Activated naive CD4-positive, alpha-beta T cell treated with Interleukin-2 at 50 U/mL for 16 hours (primary cell): ENCODE data around the gene SLC39A2.
"Not testable (repeated sequence)": the region's sequence is repeated elsewhere in the genome, so short reads cannot be mapped to it uniquely, and the experiment has no call there.

Experiments used
- DNase-seq: peaks from one replicate; pipeline ENCODE4 v3.0.0-alpha.2; 2020

The SLC39A2 gene, protein sequence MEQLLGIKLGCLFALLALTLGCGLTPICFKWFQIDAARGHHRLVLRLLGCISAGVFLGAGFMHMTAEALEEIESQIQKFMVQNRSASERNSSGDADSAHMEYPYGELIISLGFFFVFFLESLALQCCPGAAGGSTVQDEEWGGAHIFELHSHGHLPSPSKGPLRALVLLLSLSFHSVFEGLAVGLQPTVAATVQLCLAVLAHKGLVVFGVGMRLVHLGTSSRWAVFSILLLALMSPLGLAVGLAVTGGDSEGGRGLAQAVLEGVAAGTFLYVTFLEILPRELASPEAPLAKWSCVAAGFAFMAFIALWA

DNA sequence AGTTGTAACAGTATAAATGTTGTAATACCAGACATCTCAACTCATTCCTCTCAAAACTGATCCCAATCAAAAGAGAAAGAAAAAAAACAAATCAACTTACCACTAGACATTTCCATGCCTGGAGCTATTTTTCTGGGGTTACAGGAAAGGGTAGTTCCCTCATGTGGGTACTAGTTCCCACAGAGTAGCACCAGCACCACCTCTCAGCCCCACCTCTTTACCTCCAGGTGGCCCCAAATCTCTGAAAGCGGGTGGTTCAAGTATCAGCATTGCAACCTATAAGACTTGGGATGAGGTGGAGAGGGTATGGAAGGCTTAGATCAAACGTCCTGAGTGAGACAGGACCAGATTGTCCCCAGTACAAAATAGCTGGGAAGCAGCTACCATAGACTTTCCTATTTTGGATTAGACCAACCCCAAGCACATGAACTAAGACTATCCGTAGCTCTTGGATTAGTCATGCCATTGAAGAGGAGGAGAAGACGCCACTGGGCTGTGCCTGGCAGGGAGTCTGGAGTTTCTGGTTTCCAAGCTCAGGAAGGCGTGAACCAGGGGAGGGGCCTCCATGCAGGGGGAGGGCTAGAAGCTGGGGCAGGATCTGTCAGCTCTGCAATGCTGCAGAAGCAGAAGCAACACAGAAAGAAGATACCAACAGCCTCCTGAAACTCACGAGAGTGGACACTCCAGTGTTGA is at the start of gene SLC39A2:
Gene SLC39A2 (plus strand): TSS at position 620 of the 693 bp plus-strand sequence. CDS start 154 bp downstream, outside the sequence.
- DNase-seq = no peak

DNA sequence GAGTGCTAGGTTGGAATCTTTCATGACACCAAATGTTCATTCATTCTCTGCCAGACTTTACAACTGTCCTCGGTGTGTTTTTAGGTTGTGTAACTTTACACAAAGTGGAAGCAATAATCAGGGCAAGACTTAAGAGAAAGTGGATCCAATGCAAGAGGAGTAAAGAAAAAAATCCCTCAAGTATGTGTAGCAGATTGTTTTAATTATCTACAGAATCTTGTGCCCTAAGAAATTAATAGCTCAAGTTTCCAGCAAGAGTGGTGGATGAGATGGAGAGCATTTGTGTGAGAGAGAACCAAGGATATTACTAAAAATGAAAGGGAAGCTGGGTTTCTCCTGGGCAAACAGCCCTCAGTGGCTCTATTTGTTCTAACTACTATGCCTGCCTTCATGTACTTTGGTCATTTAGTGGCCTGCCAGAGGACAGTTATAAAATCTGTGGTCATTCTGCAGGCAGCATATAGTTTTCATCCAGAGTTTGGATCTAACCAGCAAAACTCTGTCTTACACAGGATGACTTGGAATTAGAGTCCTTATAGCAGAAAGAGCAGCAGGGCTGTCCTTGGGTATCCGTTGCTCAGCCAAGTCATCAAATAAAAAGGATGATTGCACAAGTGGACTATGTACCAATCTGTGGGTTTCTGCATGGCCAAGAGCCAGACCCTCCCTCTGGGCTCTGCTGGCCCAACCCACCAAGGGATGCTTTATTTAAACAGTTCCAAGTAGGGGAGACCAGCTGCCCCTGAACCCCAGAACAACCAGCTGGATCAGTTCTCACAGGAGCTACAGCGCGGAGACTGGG is 44.2 kb upstream of the SLC39A2 start, which contains the start of gene RNASE2:
Gene RNASE2 (plus strand): TSS at position 752 of the 802 bp plus-strand sequence. CDS start 285 bp downstream, outside the sequence.
- DNase-seq = not testable (repeated sequence)

DNA sequence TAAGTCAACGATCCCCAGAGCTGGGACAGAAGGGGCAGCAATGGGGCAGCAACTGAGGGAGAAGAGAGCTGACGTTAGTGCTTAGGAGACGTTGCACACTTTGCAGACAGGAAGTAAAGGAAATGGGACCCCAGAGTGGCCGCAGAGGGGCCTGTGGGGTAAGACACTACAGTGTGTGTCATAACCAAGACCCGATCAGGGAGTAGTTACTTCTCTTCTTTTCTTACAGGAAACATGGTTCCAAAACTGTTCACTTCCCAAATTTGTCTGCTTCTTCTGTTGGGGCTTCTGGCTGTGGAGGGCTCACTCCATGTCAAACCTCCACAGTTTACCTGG is 43.6 kb upstream of the SLC39A2 start:
- DNase-seq = not testable (repeated sequence)

DNA sequence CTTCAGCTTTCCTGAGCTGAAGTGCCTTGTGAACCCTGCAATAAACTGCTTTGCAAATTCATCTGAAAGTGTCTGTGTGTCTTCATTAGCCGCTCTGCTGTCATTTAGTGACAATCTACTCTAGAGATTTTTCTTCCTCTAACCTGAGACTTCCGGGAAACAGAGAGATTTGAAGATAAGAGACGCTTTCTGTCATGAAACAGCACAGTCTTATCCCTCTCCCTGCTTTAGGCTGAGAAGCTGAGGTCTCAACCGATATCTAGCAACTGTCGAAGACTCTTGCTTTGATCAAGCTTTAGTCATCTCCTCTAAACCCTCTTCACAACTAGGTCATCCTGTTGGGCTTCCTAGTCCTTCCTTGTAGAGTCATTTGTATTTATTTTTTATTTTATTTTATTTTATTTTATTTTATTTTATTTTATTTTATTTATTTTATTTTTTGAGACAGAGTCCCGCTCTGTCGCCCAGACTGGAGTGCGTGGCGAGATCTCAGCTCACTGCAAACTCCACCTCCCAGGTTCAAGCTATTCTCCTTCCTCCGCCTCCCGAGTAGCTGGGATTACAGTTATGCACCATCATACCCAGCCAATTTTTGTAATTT is 42.6 kb upstream of the SLC39A2 start:
- no peak for DNase-seq

DNA sequence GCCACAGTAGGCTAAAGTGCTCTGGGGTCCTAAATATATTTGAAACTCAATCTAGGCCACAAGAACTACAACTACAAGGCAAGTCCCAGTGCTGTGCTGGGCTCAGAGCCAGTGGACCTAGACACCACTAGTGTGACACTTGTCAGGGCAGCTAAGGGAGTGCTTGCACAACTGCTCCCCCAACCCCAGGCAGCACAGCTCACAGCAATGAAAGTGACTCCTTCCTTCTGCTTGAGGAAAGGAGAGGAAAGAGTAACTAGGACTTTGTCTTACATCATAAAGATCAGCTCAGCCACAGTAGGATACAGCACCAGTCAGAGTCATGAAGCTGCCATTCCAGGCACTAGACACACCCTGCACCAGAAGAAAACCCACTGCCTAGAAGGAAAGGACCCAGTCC is 40.1 kb upstream of the SLC39A2 start:
- DNase-seq = not testable (repeated sequence)

DNA sequence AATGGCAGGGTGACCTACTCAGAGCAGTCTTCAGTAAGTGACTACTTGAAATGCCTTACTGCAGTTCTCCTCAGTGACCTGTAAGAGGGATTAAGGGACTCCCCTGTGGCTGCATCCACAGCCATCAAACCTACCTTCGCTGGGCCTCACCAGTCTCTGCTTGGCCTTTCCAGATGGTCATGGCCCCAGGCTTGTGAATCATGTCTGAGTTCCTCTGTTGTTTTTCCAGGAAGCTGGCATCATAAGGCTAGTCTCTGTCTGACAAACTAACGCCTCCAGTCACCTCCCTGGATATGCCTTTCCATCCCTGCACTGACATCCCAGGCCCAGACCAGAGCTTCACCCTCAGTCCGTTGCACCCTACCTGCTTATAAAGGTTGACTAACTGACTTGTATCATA is 29.8 kb upstream of the SLC39A2 start:
- DNase-seq = no peak

DNA sequence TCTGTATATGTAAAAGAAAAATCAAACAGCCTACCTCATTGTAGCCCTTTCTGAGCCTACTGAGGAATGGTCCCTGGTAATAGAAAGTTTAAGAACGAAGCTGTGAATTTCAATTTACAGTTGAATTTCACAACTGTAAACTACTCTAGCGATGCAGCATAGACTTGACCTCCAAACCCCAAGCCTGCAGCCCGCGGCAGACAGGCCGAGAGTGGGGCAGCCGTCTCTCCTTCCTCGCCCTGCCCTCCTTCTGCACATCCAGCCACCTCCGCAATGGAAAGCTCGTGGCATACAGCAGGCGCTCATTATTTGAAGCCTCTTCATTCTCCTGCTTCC is 28.5 kb upstream of the SLC39A2 start:
- DNase-seq = no peak

DNA sequence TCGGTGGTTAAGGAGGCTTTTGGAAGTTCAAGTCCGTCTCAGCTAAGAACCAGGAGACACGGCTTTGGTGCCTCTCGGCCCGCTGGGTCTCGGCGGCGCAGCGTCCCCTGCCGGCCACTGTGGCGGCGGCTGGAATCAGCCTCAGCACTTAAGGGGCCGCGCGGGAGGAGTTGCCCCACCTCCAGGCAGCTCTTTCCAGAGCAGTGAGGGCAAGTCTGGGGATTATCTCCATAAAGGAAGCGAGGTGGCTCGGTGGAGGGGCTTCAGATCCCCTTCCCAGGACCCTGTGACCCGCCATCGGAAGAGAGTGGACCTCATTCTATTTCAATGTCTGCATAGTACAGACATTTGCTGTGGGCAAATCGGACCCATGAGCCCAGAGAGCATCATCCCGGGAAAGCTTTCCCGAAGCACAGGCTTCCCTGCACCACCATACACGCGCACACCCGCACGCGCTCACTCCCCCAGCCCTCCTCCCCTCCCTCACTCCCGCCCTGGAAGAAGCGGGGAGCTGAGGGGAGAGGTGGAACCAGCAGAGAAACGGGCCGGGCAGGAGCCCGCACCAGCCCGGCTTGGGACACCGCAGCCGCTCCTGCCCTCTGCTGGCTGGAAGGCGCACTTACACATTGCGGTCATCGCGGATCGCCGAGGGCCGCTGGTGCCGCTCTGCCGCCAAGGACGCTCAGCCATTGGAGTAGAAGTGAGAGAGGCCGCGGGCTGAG is 27.9 kb upstream of the SLC39A2 start:
- peak; percentile 81 for DNase-seq

DNA sequence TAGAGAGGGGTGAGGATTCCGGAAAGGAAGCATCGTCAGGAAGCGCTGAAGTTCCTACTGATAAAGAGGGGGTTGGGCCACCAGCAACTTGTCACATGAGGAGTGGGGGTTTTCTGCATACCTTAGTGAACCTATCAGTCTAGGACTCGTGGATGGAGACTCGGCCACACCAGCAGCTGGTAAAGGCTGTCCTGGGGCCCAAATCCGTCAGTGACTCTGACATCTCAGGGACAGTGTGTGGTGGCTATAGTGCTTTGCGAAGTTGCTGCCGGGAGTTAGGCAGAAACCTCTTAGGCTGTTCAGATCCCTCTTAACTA is 27.4 kb upstream of the SLC39A2 start:
- no peak for DNase-seq

DNA sequence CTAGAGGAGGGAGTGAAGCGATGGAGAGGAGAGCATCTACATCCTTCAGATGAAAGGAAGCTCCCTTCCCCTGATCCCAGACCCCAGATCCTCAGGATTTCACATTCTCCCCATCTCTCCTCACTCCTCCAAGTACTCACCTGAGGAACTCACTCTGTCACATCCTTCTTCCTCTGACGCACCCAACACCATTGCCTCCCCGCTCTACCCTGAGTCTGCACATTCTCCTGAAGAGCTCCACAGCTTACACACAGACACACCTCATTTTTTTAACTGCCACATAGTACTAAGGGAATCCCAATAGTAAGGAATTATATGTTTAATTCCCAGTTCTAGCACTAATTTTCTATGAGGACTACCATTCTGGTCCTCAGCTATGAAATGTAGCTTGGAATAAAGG is 25.6 kb upstream of the SLC39A2 start:
- no peak for DNase-seq

DNA sequence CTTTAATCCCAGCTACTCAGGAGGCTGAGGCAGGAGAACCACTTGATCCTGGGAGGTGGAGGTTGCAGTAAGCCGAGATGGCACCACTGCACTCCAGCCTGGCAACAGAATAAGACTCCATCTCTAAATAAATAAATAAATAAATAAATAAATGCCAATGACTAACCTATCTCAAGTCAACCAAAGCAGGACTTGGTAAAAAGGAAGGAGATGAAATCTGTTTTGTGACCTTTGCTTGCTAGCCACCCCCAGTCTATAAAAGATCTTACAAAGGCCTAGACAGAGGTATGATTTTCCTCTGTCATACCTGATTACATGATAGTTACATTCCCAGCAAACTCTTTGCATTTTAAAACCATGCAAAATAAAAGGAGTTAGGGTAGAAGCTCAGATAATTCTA is 22.8 kb upstream of the SLC39A2 start:
- DNase-seq = no peak

DNA sequence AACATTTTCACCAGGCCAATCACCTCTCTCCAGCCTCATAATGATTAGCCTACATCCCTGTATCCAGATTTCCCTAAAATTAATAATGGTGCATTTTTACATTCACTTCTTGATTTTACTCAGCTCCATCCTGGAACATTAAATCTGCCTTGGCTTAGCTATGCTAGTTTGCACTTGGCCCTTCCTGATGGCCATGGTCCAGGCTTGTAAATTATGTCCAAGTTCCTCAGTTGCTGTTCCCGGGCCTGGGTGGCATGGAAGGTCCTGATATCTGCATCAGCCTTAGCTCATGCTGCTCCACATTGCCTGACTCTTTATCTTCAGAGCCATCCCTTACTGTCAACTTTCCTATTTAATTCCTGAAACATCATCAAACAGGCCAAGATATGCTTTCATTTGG is 20.4 kb upstream of the SLC39A2 start:
- DNase-seq = no peak

DNA sequence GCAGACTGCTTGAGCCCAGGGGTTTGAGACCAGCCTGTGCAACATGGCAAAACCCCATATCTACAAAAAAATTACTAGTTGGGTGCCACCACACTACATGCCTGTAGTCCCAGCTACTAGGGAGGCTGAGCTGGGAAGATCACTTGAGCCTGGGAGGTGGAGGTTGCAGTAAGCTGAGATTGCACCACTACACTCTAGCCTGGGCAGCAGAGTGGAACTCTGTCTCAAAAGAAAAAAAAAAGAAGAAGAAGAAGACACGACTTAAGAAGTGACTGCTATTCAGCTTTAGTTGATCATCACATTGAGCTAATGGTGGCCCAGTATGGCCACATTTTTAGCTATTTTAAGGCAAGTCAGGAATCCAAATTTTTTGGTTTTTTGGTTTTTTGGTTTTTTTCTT is 18.2 kb upstream of the SLC39A2 start:
- DNase-seq = no peak

DNA sequence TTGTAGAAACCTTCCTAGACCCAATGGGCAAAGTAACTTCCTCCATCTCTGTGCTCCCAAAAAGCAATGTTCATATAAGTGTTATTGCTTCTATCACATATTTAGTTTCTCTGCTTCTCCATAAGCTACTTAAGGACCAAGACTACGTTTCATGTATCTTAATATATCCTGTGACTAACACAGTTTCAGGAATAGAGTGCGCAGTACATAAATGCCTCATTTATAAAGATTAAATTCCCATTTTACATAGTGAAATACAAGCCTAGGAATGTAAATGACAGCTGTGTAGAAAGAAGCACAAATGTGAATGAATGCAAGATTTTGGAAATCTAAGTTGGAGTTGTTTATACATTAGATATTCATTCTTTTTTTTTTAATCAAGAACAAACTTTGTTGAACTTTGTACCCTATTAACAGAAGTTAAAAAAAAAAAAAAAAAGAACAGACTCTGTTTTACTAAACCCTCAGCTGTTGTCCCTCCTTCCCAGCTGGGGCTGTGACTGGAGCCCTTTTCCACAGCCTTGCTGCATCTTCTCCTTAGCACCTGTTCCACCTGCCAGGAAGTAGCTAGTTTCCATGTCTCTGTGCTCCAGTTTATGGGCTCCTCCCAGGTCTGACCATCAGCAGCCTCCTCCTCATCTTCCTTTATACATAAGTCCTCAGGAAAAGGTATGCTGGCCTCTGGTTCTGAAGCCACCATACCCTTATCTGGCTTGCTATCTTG is 16.3 kb upstream of the SLC39A2 start:
- DNase-seq = no peak

DNA sequence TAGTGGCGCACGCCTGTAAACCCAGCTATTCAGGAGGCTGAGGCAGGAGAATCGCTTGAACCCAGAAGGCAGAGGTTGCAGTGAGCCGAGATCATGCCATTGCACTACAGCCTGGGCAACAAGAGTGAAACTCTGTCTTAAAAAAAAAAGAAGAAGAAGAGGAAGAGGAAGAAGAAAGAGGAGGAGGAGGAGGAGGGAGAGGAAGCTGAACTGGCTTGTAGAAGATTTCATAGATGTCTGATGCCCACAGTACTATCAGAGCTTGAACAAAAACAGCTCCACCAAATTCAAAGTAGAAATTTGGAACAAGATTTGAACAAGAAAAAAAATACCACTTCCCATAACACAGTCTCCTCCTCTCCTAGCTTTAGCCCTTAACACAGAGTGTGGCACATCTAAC is 13.4 kb upstream of the SLC39A2 start:
- DNase-seq = not testable (repeated sequence)

DNA sequence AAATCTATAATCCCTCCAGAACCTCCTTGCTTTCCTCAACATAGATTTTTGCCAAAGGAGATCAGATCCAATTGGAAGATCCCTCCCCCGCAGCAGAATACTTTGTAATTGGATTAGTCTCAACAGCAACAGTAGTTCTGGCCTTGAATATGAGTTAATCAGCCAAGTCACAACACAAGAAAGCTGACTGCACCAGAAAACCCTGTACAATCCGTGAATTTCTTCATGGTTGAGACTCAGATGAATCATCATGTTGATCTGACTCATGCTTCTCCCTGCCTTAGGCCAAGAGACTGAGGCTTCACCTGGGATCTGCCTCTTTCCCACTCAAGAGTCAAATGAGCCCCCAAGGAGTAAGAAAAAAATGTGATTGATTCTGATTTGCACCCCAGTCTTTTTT is 12.3 kb upstream of the SLC39A2 start:
- DNase-seq = no peak

DNA sequence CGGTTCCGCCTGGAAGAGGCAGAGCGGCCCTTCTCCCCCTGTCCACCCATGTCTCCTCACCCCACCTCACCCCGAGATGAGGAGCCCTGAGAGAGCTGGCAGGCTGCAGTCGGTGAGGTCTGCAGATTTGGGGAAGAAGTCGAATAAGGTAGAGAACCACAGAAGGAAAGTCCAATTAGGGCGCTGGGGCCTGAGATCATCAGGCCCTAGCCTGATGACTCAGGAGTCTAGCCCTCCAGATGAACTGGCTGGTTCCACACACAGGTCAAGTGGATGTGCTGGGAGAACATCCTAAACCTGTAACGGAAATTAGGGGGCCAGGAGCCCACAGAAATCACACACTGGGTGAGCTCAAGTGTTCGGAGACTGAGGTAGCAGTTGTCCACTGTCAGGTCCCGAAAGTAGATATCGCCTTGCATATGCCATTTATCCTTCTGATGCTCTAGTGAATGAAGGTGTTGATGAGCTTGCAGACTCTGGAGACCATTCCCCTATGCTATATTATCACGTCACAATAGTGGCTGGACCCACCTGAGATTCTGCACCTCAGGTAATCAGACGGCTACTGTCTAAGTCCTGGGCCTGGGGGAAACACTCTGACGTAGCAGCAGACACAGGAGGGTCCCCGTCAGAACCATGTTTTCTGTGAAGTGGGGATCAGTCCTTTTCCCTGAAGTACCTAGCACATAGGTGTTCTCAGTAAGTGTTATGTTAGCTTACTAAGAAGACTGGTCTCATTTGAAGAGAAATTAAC is 10.2 kb upstream of the SLC39A2 start:
- no peak for DNase-seq

DNA sequence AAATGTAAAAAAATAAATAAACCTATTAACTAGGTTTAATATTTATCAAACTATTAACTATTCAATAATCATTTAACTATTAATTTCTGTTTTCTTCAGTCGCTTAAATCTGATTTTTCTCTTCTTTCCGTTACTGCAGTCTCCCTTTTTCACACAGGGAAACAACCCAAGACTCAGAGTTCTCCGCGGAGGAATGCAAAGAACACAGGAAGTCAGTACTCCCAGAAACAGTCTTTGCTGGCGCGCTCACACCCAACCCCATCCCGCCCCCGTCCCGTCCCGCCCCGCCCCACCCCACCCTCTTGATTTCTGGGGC is 9.7 kb upstream of the SLC39A2 start:
- DNase-seq = no peak

DNA sequence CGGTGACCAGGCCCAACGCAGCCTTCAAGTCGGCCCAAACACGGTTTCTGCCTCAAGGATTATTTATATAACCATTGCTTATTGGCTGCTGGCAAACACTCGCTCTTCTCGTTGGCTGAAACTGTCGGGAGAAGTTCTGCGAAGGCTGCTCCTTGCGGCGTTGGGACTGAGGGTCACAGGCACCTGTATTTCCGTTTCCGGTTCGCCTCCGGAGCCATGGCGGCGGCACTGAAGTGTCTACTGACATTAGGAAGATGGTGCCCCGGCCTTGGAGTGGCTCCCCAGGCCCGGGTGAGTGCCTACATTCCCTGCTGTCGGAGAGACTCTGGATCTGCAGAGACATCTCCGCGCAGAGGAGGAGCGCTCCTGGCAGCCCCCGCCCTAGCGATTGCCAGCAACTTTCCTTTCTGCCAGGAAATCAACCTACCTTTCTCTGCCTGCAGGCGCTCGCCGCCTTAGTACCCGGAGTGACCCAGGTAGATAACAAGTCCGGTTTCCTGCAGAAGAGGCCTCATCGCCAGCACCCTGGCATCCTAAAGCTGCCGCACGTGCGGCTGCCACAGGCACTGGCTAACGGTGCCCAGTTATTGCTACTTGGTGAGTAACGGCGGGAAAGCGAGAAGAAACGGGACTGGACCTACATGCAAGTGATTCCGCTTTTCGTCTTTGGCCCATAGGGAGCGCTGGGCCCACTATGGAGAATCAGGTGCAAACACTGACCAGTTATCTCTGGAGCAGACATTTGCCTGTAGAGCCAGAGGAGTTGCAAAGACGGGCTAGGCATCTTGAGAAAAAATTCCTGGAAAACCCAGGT is 9.1 kb upstream of the SLC39A2 start, which contains the start of gene METTL17:
Gene METTL17 (plus strand): TSS at position 194 of the 814 bp plus-strand sequence. CDS start 23 bp downstream, at position 217.
- DNase-seq = peak; percentile 88

DNA sequence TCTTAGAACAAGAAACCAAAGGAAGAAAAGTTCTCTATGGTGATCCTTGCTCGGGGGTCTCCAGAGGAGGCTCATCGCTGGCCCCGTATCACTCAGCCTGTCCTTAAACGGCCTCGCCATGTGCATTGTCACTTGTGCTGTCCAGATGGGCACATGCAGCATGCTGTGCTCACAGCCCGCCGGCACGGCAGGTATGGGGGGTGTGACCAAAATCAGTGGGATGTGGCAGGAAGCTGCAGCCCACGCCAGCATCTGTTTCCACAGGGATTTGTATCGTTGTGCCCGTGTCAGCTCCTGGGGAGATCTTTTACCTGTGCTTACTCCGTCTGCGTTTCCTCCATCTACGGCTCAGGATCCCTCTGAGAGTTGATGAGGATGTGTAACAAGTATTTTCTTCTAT is 2.6 kb upstream of the SLC39A2 start:
- DNase-seq = no peak

DNA sequence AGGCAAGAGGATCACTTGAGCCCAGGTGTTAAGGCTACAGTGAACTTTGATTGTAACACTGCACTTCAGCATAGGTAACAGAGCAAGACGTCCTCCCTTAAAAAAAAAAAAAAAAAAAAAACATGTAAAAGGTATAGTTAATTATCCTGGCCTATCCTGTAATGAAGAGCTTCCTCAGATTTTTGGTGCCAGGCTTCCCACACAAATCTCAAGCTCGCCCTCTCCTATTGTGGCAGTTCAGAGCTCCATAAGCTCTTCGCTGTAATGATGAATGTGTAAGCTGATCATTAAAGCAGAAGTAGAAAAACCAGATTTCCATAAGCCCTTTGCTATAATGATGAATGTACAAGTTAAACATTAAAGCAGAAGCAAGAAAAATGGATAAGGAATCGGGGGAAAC is 2.0 kb upstream of the SLC39A2 start:
- DNase-seq = no peak
